MM.1S (cell line): ENCODE results near the gene TOLLIP.
"Not testable (repeated sequence)": the region's sequence is repeated elsewhere in the genome, so short reads cannot be mapped to it uniquely, and the experiment has no call there.

Experiments
- CTCF ChIP-seq: fragments of 300-600 bp; sonication (generic); IDR thresholded peaks from 2 replicates; pipeline ENCODE4 v1.5.1; 2016; ENCODE audit warnings: antibody characterized with exemption, low read length, mixed read lengths
- EZH2phosphoT487 ChIP-seq: fragments of 300-600 bp; sonication (generic); IDR thresholded peaks from 2 replicates; pipeline ENCODE4 v1.6.1; 2018; ENCODE audit warnings: antibody characterized with exemption, low read length

- not testable (repeated sequence) for TF ChIP-seq CTCF, EZH2phosphoT487
These were observed 60.5 kb downstream of the TOLLIP start for GRCh38 chr11:1248951-1249350.
